HG03175 (cell line): ENCODE measurements around the gene KIF13A.
"Not testable (repeated sequence)": the region's sequence is repeated elsewhere in the genome, so short reads cannot be mapped to it uniquely, and the experiment has no call there.

ENCODE experiments used
- ATAC-seq: cut with Tn5 transposase; IDR thresholded peaks from one replicate; pipeline ENCODE4 v1.9.1; 2021; ENCODE audit warnings: mild to moderate bottlenecking, moderate library complexity; ENCODE audit not compliant: unreplicated experiment

KIF13A gene

GRCh38 chr6:17935188-17936149, 52.0 kb downstream of the KIF13A start:
- no peak for ATAC-seq

GRCh38 chr6:17933716-17934115, 53.7 kb downstream of the KIF13A start:
- ATAC-seq = no peak

- no peak for ATAC-seq
Measured at GRCh38 chr6:17932330-17932852, 55.0 kb downstream of the KIF13A start.

GRCh38 chr6:17931227-17931626, 56.2 kb downstream of the KIF13A start:
- no peak for ATAC-seq

GRCh38 chr6:17930321-17930993, 57.0 kb downstream of the KIF13A start:
- no peak for ATAC-seq

- no peak for ATAC-seq
Measured at GRCh38 chr6:17928514-17929430, 58.7 kb downstream of the KIF13A start.

GRCh38 chr6:17927705-17928104, 59.7 kb downstream of the KIF13A start:
- no peak for ATAC-seq

GRCh38 chr6:17923401-17923863, 64.0 kb downstream of the KIF13A start:
- no peak for ATAC-seq

GRCh38 chr6:17921454-17921853, 66.0 kb downstream of the KIF13A start:
- no peak for ATAC-seq

- no peak for ATAC-seq
Measured at GRCh38 chr6:17919496-17919895, 67.9 kb downstream of the KIF13A start.

- no peak for ATAC-seq
Measured at GRCh38 chr6:17917837-17918763, 69.3 kb downstream of the KIF13A start.

- ATAC-seq = no peak
Measured at GRCh38 chr6:17914651-17915050, 72.8 kb downstream of the KIF13A start.

GRCh38 chr6:17912521-17912920, 74.9 kb downstream of the KIF13A start:
- no peak for ATAC-seq

- ATAC-seq = not testable (repeated sequence)
Measured at GRCh38 chr6:17911656-17912055, 75.8 kb downstream of the KIF13A start.

- ATAC-seq = no peak
Measured at GRCh38 chr6:17910189-17910588, 77.2 kb downstream of the KIF13A start.

GRCh38 chr6:17908831-17909230, 78.6 kb downstream of the KIF13A start:
- ATAC-seq = no peak

- ATAC-seq = no peak
Measured at GRCh38 chr6:17907406-17908229, 79.8 kb downstream of the KIF13A start.
